H9 (cell line): ENCODE results near the gene GRK1. TPM values are rescaled to one million over a fixed set of nuclear protein-coding genes. Genes with fewer than 3 reads are reported as not detected.

Experiments used
- DNase-seq: peaks from one replicate; pipeline ENCODE4 v3.0.0-alpha.2; 2017
- H2AFZ ChIP-seq: one replicate; pipeline ENCODE4 v1.6.1; 2013; ENCODE audit warnings: mild to moderate bottlenecking, low read length, control low read depth, moderate library complexity
- H2AK5ac ChIP-seq: 2 replicates; pipeline ENCODE4 v1.6.1; 2013; ENCODE audit warnings: low read length, control low read depth, mixed read lengths; ENCODE audit not compliant: insufficient read length
- H2BK120ac ChIP-seq: one replicate; pipeline ENCODE4 v1.6.1; 2013; ENCODE audit warnings: low read depth, mild to moderate bottlenecking, low read length, control low read depth, inconsistent platforms; ENCODE audit not compliant: poor library complexity, severe bottlenecking
- H2BK12ac ChIP-seq: 2 replicates; pipeline ENCODE4 v1.6.1; 2013; ENCODE audit warnings: low read length, control low read depth, mixed read lengths, low read depth; ENCODE audit not compliant: insufficient read length
- H2BK15ac ChIP-seq: 2 replicates; pipeline ENCODE4 v1.6.1; 2013; ENCODE audit warnings: low read depth, low read length, control low read depth
- H2BK20ac ChIP-seq: one replicate; pipeline ENCODE4 v1.6.1; 2013; ENCODE audit warnings: low read depth, mild to moderate bottlenecking, low read length, control low read depth, inconsistent platforms; ENCODE audit not compliant: poor library complexity, severe bottlenecking
- H2BK5ac ChIP-seq: 2 replicates; pipeline ENCODE4 v1.6.1; 2013; ENCODE audit warnings: low read length, control low read depth, mixed read lengths; ENCODE audit not compliant: insufficient read length
- H3K14ac ChIP-seq: 2 replicates; pipeline ENCODE4 v1.6.1; 2013; ENCODE audit warnings: low read length, control low read depth; ENCODE audit not compliant: insufficient read depth
- H3K18ac ChIP-seq: 2 replicates; pipeline ENCODE4 v1.6.1; 2013; ENCODE audit warnings: low read depth, mild to moderate bottlenecking, mixed read lengths, low read length, control low read depth; ENCODE audit not compliant: insufficient read length
- H3K23ac ChIP-seq: 2 replicates; pipeline ENCODE4 v1.6.1; 2013; ENCODE audit warnings: low read length, control low read depth, mixed read lengths, low read depth; ENCODE audit not compliant: insufficient read length
- H3K23me2 ChIP-seq: 2 replicates; pipeline ENCODE4 v1.6.1; 2013; ENCODE audit warnings: low read depth, mild to moderate bottlenecking, mixed read lengths, low read length, control low read depth; ENCODE audit not compliant: insufficient read length, poor library complexity, severe bottlenecking
- H3K27ac ChIP-seq: 2 replicates; pipeline ENCODE4 v1.5.1; 2013; ENCODE audit warnings: low read length, control low read depth, mixed read lengths, low read depth; ENCODE audit not compliant: insufficient read length
- H3K27me3 ChIP-seq: 2 replicates; pipeline ENCODE4 v1.6.1; 2013; ENCODE audit warnings: low read length, control low read depth, inconsistent platforms; ENCODE audit not compliant: insufficient read depth
- H3K4ac ChIP-seq: 2 replicates; pipeline ENCODE4 v1.6.1; 2013; ENCODE audit warnings: low read depth, mild to moderate bottlenecking, control low read depth, inconsistent platforms, low read length, moderate library complexity
- H3K4me1 ChIP-seq: 2 replicates; pipeline ENCODE4 v1.6.1; 2013; ENCODE audit warnings: low read length, control low read depth, inconsistent platforms; ENCODE audit not compliant: insufficient read depth
- H3K4me2 ChIP-seq: 2 replicates; pipeline ENCODE4 v1.6.1; 2013; ENCODE audit warnings: low read length, control low read depth, mixed read lengths; ENCODE audit not compliant: insufficient read length, insufficient read depth
- H3K56ac ChIP-seq: 2 replicates; pipeline ENCODE4 v1.6.1; 2013; ENCODE audit warnings: low read depth, mild to moderate bottlenecking, mixed read lengths, low read length, control low read depth; ENCODE audit not compliant: insufficient read length
- H3K79me1 ChIP-seq: 2 replicates; pipeline ENCODE4 v1.6.1; 2013; ENCODE audit warnings: low read depth, mild to moderate bottlenecking, moderate library complexity, low read length, control low read depth, inconsistent platforms; ENCODE audit not compliant: insufficient read depth, poor library complexity, severe bottlenecking
- H3K79me2 ChIP-seq: 2 replicates; pipeline ENCODE4 v1.6.1; 2013; ENCODE audit warnings: low read length, control low read depth, inconsistent platforms; ENCODE audit not compliant: insufficient read depth
- H3K9ac ChIP-seq: 2 replicates; pipeline ENCODE4 v1.6.1; 2013; ENCODE audit warnings: low read length, control low read depth, mixed read lengths; ENCODE audit not compliant: insufficient read length; ENCODE audit errors: extremely low read depth
- H3K9me3 ChIP-seq: one replicate; pipeline ENCODE4 v1.6.1; 2013; ENCODE audit warnings: low read depth, low read length, inconsistent platforms; ENCODE audit not compliant: control insufficient read depth
- H3T11ph ChIP-seq: one replicate; pipeline ENCODE4 v1.6.1; 2013; ENCODE audit warnings: mild to moderate bottlenecking, low read length, control low read depth, inconsistent platforms
- H4K20me1 ChIP-seq: one replicate; pipeline ENCODE4 v1.6.1; 2013; ENCODE audit not compliant: control insufficient read depth, insufficient read length, insufficient read depth
- H4K5ac ChIP-seq: 2 replicates; pipeline ENCODE4 v1.6.1; 2013; ENCODE audit warnings: low read depth, mild to moderate bottlenecking, mixed read lengths, low read length, control low read depth; ENCODE audit not compliant: insufficient read length
- H4K8ac ChIP-seq: replicated peaks from 2 replicates; pipeline ENCODE4 v1.6.1; 2013; ENCODE audit warnings: low read length, control low read depth, mixed read lengths, low read depth; ENCODE audit not compliant: insufficient read length
- H4K91ac ChIP-seq: 2 replicates; pipeline ENCODE4 v1.6.1; 2013; ENCODE audit warnings: low read depth, mild to moderate bottlenecking, moderate library complexity, mixed read lengths, low read length, control low read depth; ENCODE audit not compliant: insufficient read length
- H3K27ac Mint-ChIP-seq, 3 experiments: 2 replicates in 2 of 3; 3 replicates in 1 of 3; pipeline ENCODE4 v1.8.0; 2020 to 2021; ENCODE audit warnings: mixed read lengths in 3 of 3, mild to moderate bottlenecking in 1 of 3, moderate library complexity in 1 of 3
- H3K27me3 Mint-ChIP-seq: 2 replicates; pipeline ENCODE4 v1.8.0; 2021; ENCODE audit warnings: low read depth, mild to moderate bottlenecking, moderate library complexity, mixed read lengths
- H3K36me3 Mint-ChIP-seq, 3 experiments: 2 replicates in 2 of 3; 3 replicates in 1 of 3; pipeline ENCODE4 v1.8.0; 2020 to 2021; ENCODE audit warnings: low read depth in 3 of 3, mixed read lengths in 3 of 3; ENCODE audit not compliant: insufficient read depth in 1 of 3
- H3K4me1 Mint-ChIP-seq, 2 experiments: 2 replicates each; pipeline ENCODE4 v1.8.0; 2020; ENCODE audit warnings: mixed read lengths in 2 of 2
- H3K4me3 Mint-ChIP-seq, 2 experiments: 2 replicates in 1 of 2; 3 replicates in 1 of 2; pipeline ENCODE4 v1.8.0; 2020 to 2021; ENCODE audit warnings: mild to moderate bottlenecking in 2 of 2, mixed read lengths in 2 of 2, moderate library complexity in 1 of 2
- H3K9me3 Mint-ChIP-seq, 2 experiments: 2 replicates in 1 of 2; 3 replicates in 1 of 2; pipeline ENCODE4 v1.8.0; 2020; ENCODE audit warnings: mild to moderate bottlenecking in 2 of 2, mixed read lengths in 2 of 2, moderate library complexity in 1 of 2
- CTCF ChIP-seq: fragments of 200-600 bp; sonication (generic); conservative IDR thresholded peaks from 3 replicates; pipeline ENCODE4 v1.8.0; 2021; ENCODE audit warnings: antibody characterized with exemption, mild to moderate bottlenecking
- WGBS: extraction: QIAGEN DNeasy Blood & Tissue Kit; methylation state at CpG from one replicate; pipeline ENCODE4 v1.1.7; 2013; ENCODE audit warnings: missing lambda C conversion rate, low lambda C conversion rate, mixed read lengths; ENCODE audit not compliant: insufficient read length; ENCODE audit errors: extremely low coverage; 5-methylcytosine and 5-hydroxymethylcytosine counted together
- total RNA-seq: library from RNA; stranded (reverse); gene quantifications from 2 replicates; pipeline ENCODE4 v1.2.1, GENCODE V29; 2021

Gene GRK1
- total RNA-seq, 1 experiment from 2014 or later: 0.31 TPM

GRCh38 chr13:113625965-113626721 is 40.9 kb upstream of the GRK1 start:
- Histone ChIP-seq H4K8ac (no peak overlapping the region), H3K23me2 (no peaks in the 10 kb centered on the region), H3K23ac (no peak overlapping the region), H4K5ac (no peak overlapping the region), H3K9ac (no peak overlapping the region), H2BK120ac (no peak overlapping the region), H2AK5ac (no peak overlapping the region), H2BK5ac (no peak overlapping the region), H3K27me3 (no peaks in the 10 kb centered on the region), H3K4me1 (no peaks in the 10 kb centered on the region), H2AFZ (no peak overlapping the region), H2BK20ac (no peak overlapping the region), H2BK15ac (no peak overlapping the region), H3K79me2 (no peaks in the 10 kb centered on the region; the same call in 1 of the 2 replicates), H3K27ac (no peak overlapping the region), H3K4me2 (no peak overlapping the region), H3K18ac (no peak overlapping the region), H2BK12ac (no peak overlapping the region), H3T11ph (no peak overlapping the region), H3K79me1 (no peaks in the 10 kb centered on the region), H4K91ac (no peak overlapping the region), H3K4ac (no peak overlapping the region), H3K14ac (no peak overlapping the region), H3K56ac (no peak overlapping the region), H3K9me3 (no peaks in the 10 kb centered on the region), H4K20me1 (no peaks in the 10 kb centered on the region)
- H3K4me3 Mint-ChIP-seq: no peak overlapping the region
- 0 out of 4 replicates have a peak, but pooled peaks cover 0 to 2% of the 10 kb centered on the region in 2 experiments for H3K4me1 Mint-ChIP-seq
- no peak for DNase-seq
- H3K27me3 Mint-ChIP-seq: no peaks in the 10 kb centered on the region; the same call in 1 of the 2 replicates
- WGBS: no CpG with 5 or more reads among the region's 24 CpGs
- peaks cover 14 to 18% of the 10 kb centered on the region in 2 experiments for H3K9me3 Mint-ChIP-seq
- TF ChIP-seq CTCF: no peak
- H3K27ac Mint-ChIP-seq: peak overlapping the region in 2 of 3 experiments; percentile 10 to 78; a peak in 2 of 7 replicates
- H3K36me3 Mint-ChIP-seq: peaks cover 57 to 88% (median 75%) of the 10 kb centered on the region in 3 experiments
